ENCODE data around the gene FHOD1.
A peak's percentile ranks its signal among the peaks of the same experiment; 100 is the strongest.

Gene FHOD1

DNA sequence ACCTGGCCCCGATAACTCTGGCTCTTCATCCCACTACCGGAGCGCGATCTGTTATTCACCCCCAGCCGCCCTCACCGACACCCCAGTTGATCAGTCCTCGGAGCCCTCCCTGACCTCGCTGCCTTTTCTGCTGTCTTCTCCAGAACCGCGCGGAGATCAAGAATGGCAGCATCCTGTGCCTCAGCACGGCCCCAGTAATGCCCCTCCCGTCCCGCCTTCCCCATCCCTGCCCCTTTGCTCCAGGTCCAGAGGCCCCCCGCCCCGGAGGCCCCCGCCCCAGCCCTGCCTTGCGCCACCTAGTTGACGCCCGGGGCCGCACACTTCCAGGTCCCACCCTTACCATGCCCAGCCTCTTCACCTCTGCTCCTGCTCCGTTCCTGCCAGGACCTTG is 47.5 kb downstream of the FHOD1 start:
- no peak for DNase-seq (ENCODE audit: low read depth)
- in situ Hi-C loops (cut with HindIII; ENCODE audit: low sequenced_read_pairs): no loop called here
- no peak overlapping the region for H3K4me3 ChIP-seq (ENCODE audit: low read depth, low read length)
- TF ChIP-seq, protein P1, sequence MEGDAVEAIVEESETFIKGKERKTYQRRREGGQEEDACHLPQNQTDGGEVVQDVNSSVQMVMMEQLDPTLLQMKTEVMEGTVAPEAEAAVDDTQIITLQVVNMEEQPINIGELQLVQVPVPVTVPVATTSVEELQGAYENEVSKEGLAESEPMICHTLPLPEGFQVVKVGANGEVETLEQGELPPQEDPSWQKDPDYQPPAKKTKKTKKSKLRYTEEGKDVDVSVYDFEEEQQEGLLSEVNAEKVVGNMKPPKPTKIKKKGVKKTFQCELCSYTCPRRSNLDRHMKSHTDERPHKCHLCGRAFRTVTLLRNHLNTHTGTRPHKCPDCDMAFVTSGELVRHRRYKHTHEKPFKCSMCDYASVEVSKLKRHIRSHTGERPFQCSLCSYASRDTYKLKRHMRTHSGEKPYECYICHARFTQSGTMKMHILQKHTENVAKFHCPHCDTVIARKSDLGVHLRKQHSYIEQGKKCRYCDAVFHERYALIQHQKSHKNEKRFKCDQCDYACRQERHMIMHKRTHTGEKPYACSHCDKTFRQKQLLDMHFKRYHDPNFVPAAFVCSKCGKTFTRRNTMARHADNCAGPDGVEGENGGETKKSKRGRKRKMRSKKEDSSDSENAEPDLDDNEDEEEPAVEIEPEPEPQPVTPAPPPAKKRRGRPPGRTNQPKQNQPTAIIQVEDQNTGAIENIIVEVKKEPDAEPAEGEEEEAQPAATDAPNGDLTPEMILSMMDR (IDR thresholded peaks at IDR 0.05; ENCODE audit: low read depth, low read length, missing control alignments): no peak

DNA sequence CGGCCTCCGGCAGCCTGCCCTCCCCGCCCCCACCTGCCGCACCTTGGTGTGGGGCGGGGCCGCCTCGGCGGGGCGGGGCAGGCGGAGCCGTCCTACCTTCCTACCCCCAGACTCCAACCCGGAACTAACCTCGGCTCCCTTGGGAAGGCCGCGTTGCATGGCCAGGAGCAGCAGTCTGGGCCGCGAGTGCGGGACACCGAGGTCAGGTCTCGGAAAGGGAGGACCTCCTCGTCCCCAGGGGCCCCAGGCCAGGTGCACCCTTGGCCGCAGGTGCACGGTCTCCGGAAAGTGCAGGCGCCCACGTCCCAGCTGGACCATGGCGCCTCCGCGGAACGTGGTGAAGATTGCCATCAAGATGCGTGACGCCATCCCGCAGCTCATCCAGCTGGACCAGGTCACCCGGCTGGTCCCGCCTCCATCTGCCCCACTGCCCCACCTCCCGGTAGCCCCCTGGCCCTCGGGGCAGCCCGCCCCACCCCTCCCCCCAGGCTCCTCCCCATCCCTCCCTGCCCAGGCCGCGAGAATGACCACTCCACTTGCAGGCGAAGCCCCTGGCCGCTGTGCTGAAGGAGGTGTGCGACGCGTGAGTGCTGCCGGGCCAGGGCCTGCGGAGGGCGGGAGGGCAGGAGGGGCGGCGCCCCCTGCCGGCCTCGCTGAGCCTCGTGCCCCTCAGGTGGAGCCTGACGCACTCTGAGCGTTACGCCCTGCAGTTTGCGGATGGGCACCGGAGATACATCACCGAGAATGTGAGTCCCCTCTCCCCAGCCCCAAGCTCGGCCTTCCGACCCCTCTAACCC is 48.1 kb downstream of the FHOD1 start, which contains the start of gene ELMO3:
ELMO3 (plus strand) TSS at position 121 of the 797 bp plus-strand sequence; CDS start at position 317, 196 bp downstream.
- H3K4me3 ChIP-seq (ENCODE audit: low read depth, low read length): no peak within 1 kb of the TSS
- DNase-seq (ENCODE audit: low read depth): no peak
- TF ChIP-seq, protein P1 (IDR thresholded peaks at IDR 0.05; ENCODE audit: low read depth, low read length, missing control alignments): peak; percentile 34
- in situ Hi-C loops (cut with HindIII; ENCODE audit: low sequenced_read_pairs): no loop called here

DNA sequence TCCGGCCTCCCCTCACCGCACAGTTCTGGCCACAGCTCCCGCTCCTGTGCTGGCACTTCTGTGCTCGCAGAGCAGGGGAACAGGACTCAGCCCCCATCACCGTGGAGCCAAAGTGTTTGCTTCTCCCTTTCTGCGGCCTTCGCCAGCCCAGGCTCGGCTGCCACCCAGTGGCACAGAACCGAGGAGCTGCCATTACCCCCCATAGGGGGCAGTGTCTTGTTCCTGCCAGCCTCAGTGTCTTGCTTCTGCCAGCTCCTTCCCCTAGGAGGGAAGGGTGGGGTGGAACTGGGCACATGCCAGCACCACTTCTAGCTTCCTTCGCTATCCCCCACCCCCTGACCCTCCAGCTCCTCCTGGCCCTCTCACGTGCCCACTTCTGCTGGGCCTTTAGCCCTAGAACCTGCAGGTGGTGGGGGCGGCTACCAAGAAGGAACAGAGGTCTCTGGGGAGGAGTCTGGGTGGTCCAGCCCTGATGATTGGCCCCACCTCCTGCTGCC is 49.0 kb downstream of the FHOD1 start:
- no peak overlapping the region for H3K4me3 ChIP-seq (ENCODE audit: low read depth, low read length)
- in situ Hi-C loops (cut with HindIII; ENCODE audit: low sequenced_read_pairs): no loop called here
- TF ChIP-seq, protein P1 (IDR thresholded peaks at IDR 0.05; ENCODE audit: low read depth, low read length, missing control alignments): peak; percentile 71
- DNase-seq (ENCODE audit: low read depth): no peak

DNA sequence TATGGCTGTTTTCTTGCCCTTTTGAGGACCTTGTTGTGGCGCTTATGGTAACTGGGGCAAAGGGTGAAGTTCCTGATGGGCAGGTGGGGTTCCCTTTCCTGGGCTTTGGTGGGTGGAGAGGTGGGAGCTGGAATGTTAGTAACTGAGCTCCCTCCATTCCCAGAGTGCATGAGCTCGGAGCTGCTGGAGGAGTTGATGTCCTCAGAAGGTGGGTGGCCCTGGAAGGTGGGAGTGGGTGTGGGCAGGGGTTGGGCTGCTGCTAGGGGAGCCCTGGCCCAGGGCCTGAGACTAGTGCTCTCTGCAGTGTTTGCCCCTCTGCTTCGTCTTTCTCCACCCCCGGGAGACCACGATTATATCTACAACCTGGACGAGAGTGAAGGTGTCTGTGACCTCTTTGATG is 49.6 kb downstream of the FHOD1 start:
- TF ChIP-seq, protein P1 (IDR thresholded peaks at IDR 0.05; ENCODE audit: low read depth, low read length, missing control alignments): no peak
- in situ Hi-C loops (cut with HindIII; ENCODE audit: low sequenced_read_pairs): no loop called here
- no peak overlapping the region for H3K4me3 ChIP-seq (ENCODE audit: low read depth, low read length)
- no peak for DNase-seq (ENCODE audit: low read depth)

DNA sequence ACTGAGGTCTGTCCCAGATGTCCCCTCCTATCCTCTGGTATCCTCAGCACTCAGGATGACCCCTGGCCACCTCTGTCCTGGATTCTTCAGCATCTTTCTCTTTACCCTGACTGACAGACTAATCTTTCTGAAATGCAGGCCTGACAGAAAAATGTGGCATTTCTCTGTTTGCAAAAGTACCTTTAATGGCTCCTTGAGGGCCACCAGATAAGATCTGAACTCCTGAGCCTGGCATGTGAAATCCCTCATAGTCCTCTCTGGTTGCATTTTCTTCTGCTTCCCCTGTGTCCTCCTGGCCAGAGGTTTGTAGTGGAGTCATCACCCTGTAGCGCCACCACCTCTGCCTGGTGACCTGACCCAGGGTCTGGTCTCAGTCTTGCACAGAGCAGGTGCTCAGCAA is 50.4 kb downstream of the FHOD1 start:
- in situ Hi-C loops (cut with HindIII; ENCODE audit: low sequenced_read_pairs): no loop called here
- no peak for DNase-seq (ENCODE audit: low read depth)
- TF ChIP-seq, protein P1 (IDR thresholded peaks at IDR 0.05; ENCODE audit: low read depth, low read length, missing control alignments): no peak
- H3K4me3 ChIP-seq (ENCODE audit: low read depth, low read length): no peak overlapping the region

DNA sequence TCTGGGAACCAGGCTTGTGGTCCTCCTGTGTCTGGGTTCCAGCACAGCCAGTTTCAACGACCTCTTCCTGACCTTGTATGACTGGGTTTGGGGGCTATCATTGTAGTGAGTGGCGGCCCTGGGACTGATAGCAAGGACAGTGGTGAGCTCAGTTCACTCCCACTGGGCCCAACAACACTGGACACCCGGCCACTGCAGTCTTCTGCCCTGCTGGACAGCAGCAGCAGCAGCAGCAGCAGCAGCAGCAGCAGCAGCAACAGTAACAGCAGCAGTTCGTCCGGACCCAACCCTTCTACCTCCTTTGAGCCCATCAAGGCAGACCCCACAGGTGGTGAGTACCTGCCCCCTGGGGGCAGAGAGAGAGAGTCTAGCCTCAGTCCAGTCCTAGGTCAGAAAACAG is 51.6 kb downstream of the FHOD1 start:
- H3K4me3 ChIP-seq (ENCODE audit: low read depth, low read length): no peak overlapping the region
- no peak for DNase-seq (ENCODE audit: low read depth)
- in situ Hi-C loops (cut with HindIII; ENCODE audit: low sequenced_read_pairs): no loop called here
- TF ChIP-seq, protein P1 (IDR thresholded peaks at IDR 0.05; ENCODE audit: low read depth, low read length, missing control alignments): no peak
